Effector CD8-positive, alpha-beta T cell (primary cell): ENCODE measurements around the gene SPATA24.
"Not testable (repeated sequence)": the region's sequence is repeated elsewhere in the genome, so short reads cannot be mapped to it uniquely, and the experiment has no call there.

ENCODE experiments used
- DNase-seq: peaks from one replicate; lab custom pipeline; 2025; lab: John Stamatoyannopoulos, UW

SPATA24 gene

DNA sequence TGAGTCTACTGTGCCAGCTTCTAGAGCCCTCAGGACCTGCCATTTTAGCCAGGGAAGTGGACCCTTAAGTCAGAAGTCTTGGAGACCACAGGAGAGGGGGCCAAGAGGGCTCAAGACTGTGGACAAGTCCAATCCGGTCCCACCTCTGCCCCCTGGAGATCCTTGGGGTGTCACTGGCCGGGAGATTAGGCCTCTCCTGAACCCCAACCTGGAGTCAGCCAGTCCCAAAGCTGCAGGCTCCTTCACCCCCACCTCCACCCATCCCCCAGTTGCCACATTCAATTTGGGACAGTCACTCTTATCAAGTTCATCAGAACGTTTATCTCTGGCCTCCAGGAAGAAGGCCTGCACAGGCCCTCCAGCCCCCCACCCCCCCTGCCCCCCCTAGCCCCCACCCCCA, 21.1 kb downstream of the SPATA24 start:
- DNase-seq: no peak

- DNase-seq: no peak
These were observed 21.8 kb downstream of the SPATA24 start for GRCh38 chr5:139381837-139382761.

GRCh38 chr5:139379626-139380449, 24.1 kb downstream of the SPATA24 start:
- no peak for DNase-seq

DNA sequence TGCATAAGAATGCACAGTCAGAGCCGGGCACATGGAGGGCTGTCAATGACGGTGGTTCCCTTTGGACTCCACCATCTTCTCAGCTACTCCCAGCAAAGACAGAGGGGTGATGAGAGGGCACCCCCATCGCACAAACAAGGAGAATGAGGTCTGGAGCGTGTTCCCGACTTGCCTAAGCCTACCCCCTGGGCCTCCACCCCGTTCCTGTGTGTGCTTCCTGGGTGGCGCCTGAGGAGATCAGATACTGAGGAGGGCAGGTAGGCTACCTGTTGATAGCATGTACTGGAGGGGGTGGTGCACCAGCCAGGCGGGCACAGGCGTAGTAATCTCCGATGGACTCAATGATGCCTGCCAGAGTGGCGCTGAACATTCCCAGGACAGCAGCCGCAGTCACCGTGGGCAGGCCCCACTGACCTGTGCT, 24.9 kb downstream of the SPATA24 start:
- no peak for DNase-seq

DNA sequence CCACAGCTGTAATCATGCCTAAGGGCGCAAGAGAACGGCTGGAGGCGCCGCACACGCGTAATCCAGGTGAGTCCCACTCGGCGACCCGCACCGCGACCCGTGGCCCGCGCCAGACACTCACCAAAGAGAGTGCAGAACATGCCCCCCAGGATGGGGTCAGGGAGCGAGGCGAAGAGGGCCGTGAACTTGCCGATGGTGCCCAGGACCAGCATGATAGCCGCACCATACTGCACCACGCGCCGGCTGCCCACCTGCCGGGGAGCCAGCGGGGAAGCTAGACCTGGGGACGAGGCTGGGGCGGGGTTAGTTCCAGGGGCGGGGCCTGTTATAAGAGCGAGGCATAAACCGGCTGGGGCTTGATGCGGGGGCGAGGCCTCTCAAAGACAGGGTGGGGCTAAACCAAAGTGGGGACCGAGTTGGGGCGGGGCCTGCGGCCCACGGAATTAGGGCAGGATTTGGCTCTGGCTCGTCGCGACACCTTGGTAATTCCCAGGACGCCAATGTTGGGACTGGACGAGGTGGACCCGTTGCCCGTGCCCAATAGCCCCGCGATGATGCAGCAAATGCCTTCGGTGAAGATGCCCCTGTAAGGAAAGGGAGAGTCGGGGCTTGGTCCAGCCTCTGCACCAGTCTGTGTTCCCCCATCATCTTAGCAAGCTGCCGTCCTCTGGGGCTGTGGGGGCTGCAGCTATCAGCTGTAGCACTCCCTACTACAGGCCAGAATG, 25.6 kb downstream of the SPATA24 start:
- DNase-seq: no peak

DNA sequence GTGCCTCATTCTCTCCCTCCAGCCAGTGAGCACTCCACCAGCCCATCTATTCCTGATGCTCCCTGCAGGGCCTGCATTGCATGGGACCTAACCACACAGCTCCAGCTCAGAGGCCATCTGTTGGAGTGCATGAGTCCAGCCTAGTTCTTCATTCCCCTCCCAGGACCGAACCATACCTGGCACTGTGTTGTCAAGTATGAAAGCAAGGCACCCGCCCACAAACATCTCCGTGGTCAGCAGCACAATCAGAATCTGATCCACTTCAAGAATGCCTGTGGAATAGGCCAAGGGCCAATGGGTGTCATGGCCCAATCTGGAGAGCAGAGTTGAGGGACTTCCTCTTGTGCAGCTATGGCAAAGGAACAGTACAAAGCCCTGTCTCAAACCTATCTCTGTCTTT, 26.7 kb downstream of the SPATA24 start:
- DNase-seq: no peak

DNA sequence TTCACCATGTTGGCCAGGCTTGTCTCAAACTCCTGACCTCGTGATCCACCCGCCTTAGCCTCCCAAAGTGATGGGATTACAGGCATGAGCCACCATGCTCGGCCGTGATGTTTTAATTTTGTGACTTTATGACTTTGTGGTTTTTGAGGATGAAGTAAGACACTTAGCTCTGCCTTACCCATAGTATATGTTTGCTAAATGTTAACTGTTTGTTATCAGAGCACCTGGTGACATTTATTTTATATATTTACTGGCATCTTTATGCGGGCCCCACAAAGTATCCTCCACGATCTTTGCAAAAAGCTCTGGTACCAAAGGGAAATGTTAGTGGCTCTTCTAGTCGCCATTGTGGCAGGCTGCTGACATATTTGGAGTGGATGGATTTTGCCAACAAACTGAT, 27.5 kb downstream of the SPATA24 start:
- no peak for DNase-seq

GRCh38 chr5:139374909-139375308, 29.0 kb downstream of the SPATA24 start:
- DNase-seq: no peak

DNA sequence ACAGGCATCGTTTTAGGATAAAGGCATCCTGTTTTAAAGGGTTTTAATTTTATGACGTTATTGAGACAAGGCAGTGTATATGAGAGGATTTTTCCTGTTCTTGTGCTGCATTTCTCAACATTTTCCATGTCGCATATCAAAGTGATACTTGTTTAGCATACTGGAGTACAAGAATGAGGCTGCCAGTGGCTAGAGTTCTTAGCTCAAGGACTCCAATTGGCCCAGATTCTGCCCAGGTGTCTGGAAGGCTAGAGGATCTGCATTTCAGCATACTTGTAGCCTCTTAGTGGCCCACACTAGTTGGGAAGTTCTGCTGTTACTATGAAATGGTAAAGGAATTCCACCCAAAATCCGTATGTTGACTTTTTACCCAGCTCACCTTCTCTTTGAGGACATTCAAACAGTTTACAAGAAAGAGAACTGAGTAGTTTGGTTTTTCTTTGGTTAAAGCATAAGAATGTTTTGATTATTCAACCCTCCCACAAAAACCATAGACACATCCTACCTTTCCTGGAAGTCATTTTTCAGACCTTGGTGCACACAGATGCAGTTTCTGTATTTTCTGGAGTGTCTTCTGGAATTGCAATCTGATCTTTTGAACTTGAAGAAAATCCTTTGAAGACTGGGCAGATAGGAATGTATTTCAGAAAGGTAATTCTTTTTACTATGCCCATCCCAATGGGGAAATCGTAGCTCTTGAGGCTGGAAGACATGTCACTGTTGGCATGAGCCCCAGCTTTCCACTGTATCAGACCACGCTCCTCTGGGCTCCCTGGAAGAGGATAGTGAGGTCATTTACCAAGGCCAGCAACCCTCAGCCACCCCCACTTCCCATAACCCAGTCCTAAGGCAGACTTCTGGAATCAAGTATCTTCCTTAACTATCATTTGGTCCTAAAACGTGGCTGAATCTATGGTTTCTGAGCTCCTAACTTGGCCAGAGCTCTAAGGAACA, 32.1 kb downstream of the SPATA24 start:
- DNase-seq: no peak

- DNase-seq: no peak
These were observed 34.7 kb downstream of the SPATA24 start for GRCh38 chr5:139369181-139369580.

GRCh38 chr5:139368613-139369012, 35.3 kb downstream of the SPATA24 start:
- no peak for DNase-seq

- DNase-seq: no peak
These were observed 39.4 kb downstream of the SPATA24 start for GRCh38 chr5:139364466-139364865.

- no peak for DNase-seq
These were observed 40.0 kb downstream of the SPATA24 start for GRCh38 chr5:139363937-139364336.

- DNase-seq: no peak
These were observed 42.0 kb downstream of the SPATA24 start for GRCh38 chr5:139361835-139362429.

GRCh38 chr5:139360384-139360783, 43.5 kb downstream of the SPATA24 start:
- no peak for DNase-seq

DNA sequence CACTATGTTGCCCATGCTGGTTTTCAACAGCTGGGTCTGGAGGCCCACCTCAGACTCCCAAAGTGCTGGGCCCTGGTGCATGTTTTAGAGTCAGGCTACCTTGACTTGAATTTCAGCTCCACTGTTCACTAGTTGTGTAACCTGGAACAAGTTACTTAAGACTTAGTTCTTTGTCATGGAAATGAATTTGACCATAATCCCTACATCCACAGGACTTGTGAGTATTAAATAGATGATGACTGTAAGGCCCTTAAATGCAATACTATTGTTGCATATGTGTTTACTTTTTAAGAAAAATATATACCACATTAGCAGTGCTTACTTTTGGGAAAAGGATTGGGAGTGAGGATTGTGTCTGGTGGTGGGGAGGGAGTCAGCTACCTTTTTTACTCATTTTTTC, 45.8 kb downstream of the SPATA24 start:
- DNase-seq: no peak

DNA sequence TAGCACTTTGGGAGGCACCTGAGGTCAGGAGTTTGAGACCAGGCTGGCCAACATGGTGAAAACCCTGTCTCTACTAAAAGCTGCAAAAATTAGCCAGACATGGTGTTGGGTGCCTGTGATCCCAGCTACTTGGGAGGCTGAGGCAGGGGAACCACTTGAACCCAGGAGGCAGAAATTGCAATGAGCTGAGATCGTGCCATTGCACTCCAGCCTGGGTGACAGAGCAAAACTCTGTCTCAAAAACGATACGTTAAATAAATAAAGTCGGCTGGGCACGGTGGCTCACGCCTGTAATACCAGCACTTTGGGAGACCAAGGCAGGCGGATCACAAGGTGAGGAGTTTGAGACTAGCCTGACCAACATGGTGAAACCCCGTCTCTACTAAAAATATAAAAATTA, 48.0 kb downstream of the SPATA24 start:
- not testable (repeated sequence) for DNase-seq

- no peak for DNase-seq
These were observed 49.7 kb downstream of the SPATA24 start for GRCh38 chr5:139354186-139354585.

GRCh38 chr5:139347863-139348262, 56.0 kb downstream of the SPATA24 start:
- not testable (repeated sequence) for DNase-seq
